Hepatocyte (in vitro differentiated cells): ENCODE data around the gene TEAD1.

Experiments used
- EZH2 ChIP-seq: fragments of 200-600 bp; sonication (generic); IDR thresholded peaks from 2 replicates; pipeline ENCODE4 v1.6.1; 2016; ENCODE audit warnings: antibody characterized with exemption, mild to moderate bottlenecking, borderline replicate concordance
- TF ChIP-seq, protein P1 (sequence below): fragments of 200-600 bp; sonication (generic); IDR thresholded peaks from 2 replicates; pipeline ENCODE4 v1.5.1; 2016; ENCODE audit warnings: antibody characterized with exemption, mild to moderate bottlenecking; ENCODE audit not compliant: poor library complexity

DNA sequence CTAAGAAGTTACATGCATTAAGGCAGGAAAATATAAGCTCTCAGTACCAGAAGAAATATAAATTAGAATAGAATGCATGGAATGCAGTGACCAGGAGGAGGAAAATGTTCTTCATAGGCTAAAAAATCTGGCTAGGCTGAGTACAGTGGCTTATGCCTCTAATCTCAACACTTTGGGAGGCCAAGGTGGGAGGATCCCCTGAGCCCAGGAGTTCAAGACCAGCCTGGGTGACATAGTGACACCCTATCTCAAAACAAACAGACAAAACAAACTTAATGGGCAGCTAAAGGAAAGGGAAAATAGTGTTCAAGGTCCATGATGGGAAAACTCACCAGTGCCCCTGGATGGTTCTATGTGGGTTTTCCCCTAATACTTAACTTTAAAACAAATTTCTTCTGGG, 256.6 kb downstream of the TEAD1 start:
- TF ChIP-seq, protein P1, sequence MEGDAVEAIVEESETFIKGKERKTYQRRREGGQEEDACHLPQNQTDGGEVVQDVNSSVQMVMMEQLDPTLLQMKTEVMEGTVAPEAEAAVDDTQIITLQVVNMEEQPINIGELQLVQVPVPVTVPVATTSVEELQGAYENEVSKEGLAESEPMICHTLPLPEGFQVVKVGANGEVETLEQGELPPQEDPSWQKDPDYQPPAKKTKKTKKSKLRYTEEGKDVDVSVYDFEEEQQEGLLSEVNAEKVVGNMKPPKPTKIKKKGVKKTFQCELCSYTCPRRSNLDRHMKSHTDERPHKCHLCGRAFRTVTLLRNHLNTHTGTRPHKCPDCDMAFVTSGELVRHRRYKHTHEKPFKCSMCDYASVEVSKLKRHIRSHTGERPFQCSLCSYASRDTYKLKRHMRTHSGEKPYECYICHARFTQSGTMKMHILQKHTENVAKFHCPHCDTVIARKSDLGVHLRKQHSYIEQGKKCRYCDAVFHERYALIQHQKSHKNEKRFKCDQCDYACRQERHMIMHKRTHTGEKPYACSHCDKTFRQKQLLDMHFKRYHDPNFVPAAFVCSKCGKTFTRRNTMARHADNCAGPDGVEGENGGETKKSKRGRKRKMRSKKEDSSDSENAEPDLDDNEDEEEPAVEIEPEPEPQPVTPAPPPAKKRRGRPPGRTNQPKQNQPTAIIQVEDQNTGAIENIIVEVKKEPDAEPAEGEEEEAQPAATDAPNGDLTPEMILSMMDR = no peak
- no peak for TF ChIP-seq EZH2
